HCT116 (cell line): Measurements from ENCODE around the gene PCGF5. TPM values are rescaled to one million over a fixed set of nuclear protein-coding genes. Genes with fewer than 3 reads are reported as not detected.

Source experiments
- ATAC-seq: fragments of 200-7000 bp; cut with Tn5 transposase; 2 replicates; pipeline ENCODE4 v1.9.1; 2020; ENCODE audit warnings: mild to moderate bottlenecking, moderate library complexity
- BruUV-seq: library from RNA; stranded (reverse); fragments of 400-500 nt; replicated peaks from 2 replicates; lab custom pipeline; 2021; lab: Mats Ljungman, UMichigan
- CTCF ChIA-PET: fragments of 300-600 bp; sonication (Branson Sonifier 250); formaldehyde crosslinking; loops from one replicate; lab custom pipeline; 2021; ENCODE audit warnings: antibody characterized with exemption; lab: Charles Lee
- POLR2A ChIA-PET: fragments of 300-600, 350-600 bp; sonication (Branson Sonifier 250); formaldehyde crosslinking; loops from one replicate; lab custom pipeline; 2021; ENCODE audit warnings: antibody characterized with exemption; lab: Charles Lee
- RAD21 ChIA-PET, 2 experiments: fragments of 300-600 bp; sonication (Branson Sonifier 250); formaldehyde crosslinking; loops; one replicate each; lab custom pipeline; 2023; ENCODE audit warnings: low total read pairs in 2 of 2; ENCODE audit not compliant: uncharacterized antibody in 2 of 2, unreplicated experiment in 2 of 2, low non-redundant PET in 1 of 2; lab: Charles Lee
- DNase-seq: peaks from one replicate; pipeline ENCODE4 v3.0.0-alpha.2; 2010; ENCODE audit warnings: low read depth, low spot score
- H2AFZ ChIP-seq: fragments of 200-600 bp; shearing (Covaris generic), sonication (generic); 2 replicates; pipeline ENCODE4 v1.6.1; 2017; ENCODE audit warnings: low read depth, mixed run types, mixed read lengths, antibody characterized with exemption, low read length; ENCODE audit not compliant: poor library complexity, severe bottlenecking
- H3K27ac ChIP-seq: 2 replicates; pipeline ENCODE4 v1.5.1; 2012; ENCODE audit warnings: low read depth, low read length
- H3K27me3 ChIP-seq: fragments of 200-600 bp; sonication (generic); 2 replicates; pipeline ENCODE4 v1.6.1; 2016; ENCODE audit warnings: mixed run types, low read length, mixed read lengths; ENCODE audit not compliant: insufficient read depth
- H3K36me3 ChIP-seq, 2 experiments: fragments of 200-500 bp in 1 of 2; fragments of 200-600 bp in 1 of 2; sonication (Bioruptor generic) in 1 of 2; sonication (generic) in 1 of 2; 2 replicates each; pipeline versions ENCODE4 v1.5.1 to v1.6.1; 2014 to 2016; ENCODE audit warnings: low read length in 2 of 2, inconsistent platforms in 1 of 2, mixed read lengths in 1 of 2, mixed run types in 1 of 2; ENCODE audit not compliant: insufficient read depth in 2 of 2, control insufficient read depth in 1 of 2
- H3K4me1 ChIP-seq, 2 experiments: fragments of 200-600 bp in 1 of 2; sonication (generic) in 1 of 2; 2 replicates each; pipeline versions ENCODE4 v1.5.1 to v1.6.1; 2012 to 2017; ENCODE audit warnings: low read length in 2 of 2, inconsistent platforms in 1 of 2, mild to moderate bottlenecking in 1 of 2, mixed read lengths in 1 of 2, mixed run types in 1 of 2, moderate library complexity in 1 of 2; ENCODE audit not compliant: insufficient read depth in 2 of 2, control insufficient read depth in 1 of 2
- H3K4me2 ChIP-seq: fragments of 200-600 bp; sonication (generic); 2 replicates; pipeline ENCODE4 v1.6.1; 2017; ENCODE audit warnings: mixed run types, low read length, mixed read lengths
- H3K4me3 ChIP-seq, 2 experiments: fragments of 200-600 bp in 1 of 2; sonication (generic) in 1 of 2; replicated peaks in 1 of 2; 2 replicates each; pipeline ENCODE4 v1.5.1; 2011 to 2016; ENCODE audit warnings: low read length in 2 of 2, control low read depth in 1 of 2, low read depth in 1 of 2, mild to moderate bottlenecking in 1 of 2, mixed read lengths in 1 of 2, mixed run types in 1 of 2
- H3K79me2 ChIP-seq: fragments of 200-600 bp; sonication (generic); 2 replicates; pipeline ENCODE4 v1.6.1; 2017; ENCODE audit warnings: mild to moderate bottlenecking, mixed run types, low read length, moderate library complexity, mixed read lengths; ENCODE audit not compliant: insufficient read depth
- H3K9ac ChIP-seq: fragments of 200-600 bp; sonication (generic); 2 replicates; pipeline ENCODE4 v1.6.1; 2016; ENCODE audit warnings: low read length, mixed read lengths
- H3K9me2 ChIP-seq: fragments of 200-600 bp; sonication (generic), shearing (Covaris generic); 2 replicates; pipeline ENCODE4 v1.6.1; 2017; ENCODE audit warnings: mixed run types, mild to moderate bottlenecking, moderate library complexity; ENCODE audit not compliant: insufficient read depth
- H3K9me3 ChIP-seq, 2 experiments: fragments of 200-500 bp in 1 of 2; fragments of 200-600 bp in 1 of 2; sonication (Bioruptor generic) in 1 of 2; sonication (generic) in 1 of 2; 2 replicates each; pipeline ENCODE4 v1.6.1; 2014 to 2017; ENCODE audit warnings: low read length in 2 of 2, mixed read lengths in 2 of 2, inconsistent platforms in 1 of 2, low read depth in 1 of 2, mild to moderate bottlenecking in 1 of 2, mixed run types in 1 of 2, moderate library complexity in 1 of 2; ENCODE audit not compliant: control insufficient read depth in 1 of 2, insufficient read depth in 1 of 2
- H4K20me1 ChIP-seq: fragments of 200-600 bp; sonication (generic), shearing (Covaris generic); 2 replicates; pipeline ENCODE4 v1.6.1; 2017; ENCODE audit warnings: mixed run types, mild to moderate bottlenecking, moderate library complexity; ENCODE audit not compliant: insufficient read depth
- EZH2 ChIP-seq: fragments of 200-600 bp; sonication (generic); IDR thresholded peaks from 2 replicates; pipeline ENCODE4 v1.6.1; 2017; ENCODE audit warnings: antibody characterized with exemption, mixed run types
- POLR2AphosphoS5 ChIP-seq: IDR thresholded peaks from 2 replicates; pipeline ENCODE4 v1.6.1; 2011; ENCODE audit warnings: mild to moderate bottlenecking, low read depth, low read length, moderate library complexity
- YY1 ChIP-seq: IDR thresholded peaks from 2 replicates; pipeline ENCODE4 v1.6.1; 2011; ENCODE audit warnings: low read length, low read depth, moderate library complexity, mild to moderate bottlenecking; ENCODE audit not compliant: insufficient replicate concordance; ENCODE audit errors: extremely low read depth
- ZBTB33 ChIP-seq: IDR thresholded peaks from 2 replicates; pipeline ENCODE4 v1.6.1; 2011; ENCODE audit warnings: mild to moderate bottlenecking, low read length, moderate library complexity; ENCODE audit not compliant: insufficient replicate concordance; ENCODE audit errors: extremely low read depth
- ZFX ChIP-seq: fragments of 450-650 bp; IDR thresholded peaks from 2 replicates; pipeline ENCODE4 v1.6.1; 2017
- intact Hi-C: fragments of 100-400 bp; cut with micrococcal nuclease; formaldehyde crosslinking; loops from 2 replicates; pipeline ENCODE4 v1.10.0; 2022
- total RNA-seq: library from RNA; stranded (reverse); gene quantifications from one replicate; pipeline ENCODE4 v1.2.1, GENCODE V29; 2021; ENCODE audit not compliant: unreplicated experiment
- TF ChIP-seq, protein P1 (sequence below): IDR thresholded peaks from 2 replicates; pipeline ENCODE4 v1.6.1; 2012
- TF ChIP-seq, protein P2 (sequence below): IDR thresholded peaks from 2 replicates; pipeline ENCODE4 v1.6.1; 2012

Gene PCGF5
- total RNA-seq, 1 experiment from 2014 or later = 27.5 TPM

GRCh38 chr10:91229683-91230082 lies 9.2 kb downstream of the PCGF5 start:
- ATAC-seq = no peak
- no peak overlapping the region for H3K4me3 ChIP-seq

More at GRCh38 chr10:91229683-91230082, 9.2 kb downstream of the PCGF5 start:
- Histone ChIP-seq H3K4me2 (no peak overlapping the region), H3K9ac (no peak overlapping the region), H3K27me3 (no peaks in the 10 kb centered on the region), H4K20me1 (no peaks in the 10 kb centered on the region), H3K27ac (no peak overlapping the region), H3K4me1 (no peaks in the 10 kb centered on the region), H3K9me2 (no peaks in the 10 kb centered on the region), H3K9me3 (no peaks in the 10 kb centered on the region), H3K36me3 (no peaks in the 10 kb centered on the region), H2AFZ (no peak overlapping the region), H3K79me2 (no peaks in the 10 kb centered on the region)
- no peak for DNase-seq
- TF ChIP-seq ZFX (no peak), POLR2AphosphoS5 (no peak), EZH2 (no peak), YY1 (no peak), ZBTB33 (no peak)
- TF ChIP-seq, protein P1, sequence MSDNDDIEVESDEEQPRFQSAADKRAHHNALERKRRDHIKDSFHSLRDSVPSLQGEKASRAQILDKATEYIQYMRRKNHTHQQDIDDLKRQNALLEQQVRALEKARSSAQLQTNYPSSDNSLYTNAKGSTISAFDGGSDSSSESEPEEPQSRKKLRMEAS = no peak
- TF ChIP-seq, protein P2, sequence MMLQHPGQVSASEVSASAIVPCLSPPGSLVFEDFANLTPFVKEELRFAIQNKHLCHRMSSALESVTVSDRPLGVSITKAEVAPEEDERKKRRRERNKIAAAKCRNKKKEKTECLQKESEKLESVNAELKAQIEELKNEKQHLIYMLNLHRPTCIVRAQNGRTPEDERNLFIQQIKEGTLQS = no peak
- ChIA-PET CTCF (no interaction called here), RAD21 (no interaction called here), POLR2A (no interaction called here)
- no TSS peak for BruUV-seq
- intact Hi-C loops = no loop called here
